PC-3 (cell line): ENCODE results near the gene ZCWPW1. TPM values are rescaled to one million over a fixed set of nuclear protein-coding genes. Genes with fewer than 3 reads are reported as not detected.

Experiments used
- ATAC-seq: fragments of 200-7000 bp; cut with Tn5 transposase; 2 replicates; pipeline ENCODE4 v1.9.1; 2020; ENCODE audit warnings: mild to moderate bottlenecking, moderate library complexity
- BruUV-seq: library from RNA; stranded (reverse); fragments of 400-500 nt; replicated peaks from 2 replicates; lab custom pipeline; 2021; lab: Mats Ljungman, UMichigan
- CTCF ChIA-PET: fragments of 300-600 bp; sonication (Branson Sonifier 250); formaldehyde crosslinking; loops from one replicate; lab custom pipeline; 2022; ENCODE audit warnings: antibody characterized with exemption; lab: Charles Lee
- POLR2A ChIA-PET: fragments of 300-600 bp; sonication (Branson Sonifier 250); formaldehyde crosslinking; loops from one replicate; lab custom pipeline; 2022; ENCODE audit warnings: antibody characterized with exemption; ENCODE audit not compliant: unreplicated experiment; lab: Charles Lee
- DNase-seq: peaks from one replicate; pipeline ENCODE4 v3.0.0-alpha.2; 2015
- H2AFZ ChIP-seq: fragments of 300-600 bp; sonication (generic); 2 replicates; pipeline ENCODE4 v1.6.0; 2016; ENCODE audit warnings: antibody characterized with exemption, low read length
- H3F3A ChIP-seq: fragments of 300-600 bp; sonication (generic); one replicate; pipeline ENCODE4 v1.6.0; 2017; ENCODE audit warnings: antibody characterized with exemption, low read length, control low read depth, mild to moderate bottlenecking; ENCODE audit not compliant: unreplicated experiment
- H3K27ac ChIP-seq: fragments of 300-600 bp; sonication (generic); 2 replicates; pipeline ENCODE4 v1.5.1; 2016; ENCODE audit warnings: mild to moderate bottlenecking, low read length
- H3K27me3 ChIP-seq: fragments of 300-600 bp; sonication (generic); 2 replicates; pipeline ENCODE4 v1.6.1; 2016; ENCODE audit warnings: low read length, mixed read lengths
- H3K36me3 ChIP-seq: fragments of 300-600 bp; sonication (generic); 2 replicates; pipeline ENCODE4 v1.6.1; 2016; ENCODE audit warnings: low read depth, mixed run types, low read length, mixed read lengths
- H3K4me1 ChIP-seq: fragments of 300-600 bp; sonication (generic); 2 replicates; pipeline ENCODE4 v1.5.1; 2016; ENCODE audit warnings: low read length; ENCODE audit not compliant: insufficient read depth
- H3K4me2 ChIP-seq: fragments of 300-600 bp; sonication (generic); 2 replicates; pipeline ENCODE4 v1.6.0; 2016; ENCODE audit warnings: low read length
- H3K4me3 ChIP-seq: fragments of 300-600 bp; sonication (generic); 2 replicates; pipeline ENCODE4 v1.5.1; 2016; ENCODE audit warnings: mild to moderate bottlenecking, low read length, mixed read lengths
- H3K79me2 ChIP-seq: fragments of 300-600 bp; sonication (generic); 2 replicates; pipeline ENCODE4 v1.6.1; 2017; ENCODE audit warnings: low read length, mixed read lengths
- H3K9ac ChIP-seq: fragments of 300-600 bp; sonication (generic); 2 replicates; pipeline ENCODE4 v1.6.0; 2016; ENCODE audit warnings: mild to moderate bottlenecking, low read length
- H3K9me2 ChIP-seq: fragments of 300-600 bp; sonication (generic); replicated peaks from 2 replicates; pipeline ENCODE4 v1.6.1; 2016; ENCODE audit warnings: mixed run types, low read length, mixed read lengths
- H3K9me3 ChIP-seq: fragments of 300-600 bp; sonication (generic); 2 replicates; pipeline ENCODE4 v1.6.1; 2016; ENCODE audit warnings: low read length, mixed read lengths
- H4K20me1 ChIP-seq: fragments of 300-600 bp; sonication (generic); 2 replicates; pipeline ENCODE4 v1.6.1; 2016; ENCODE audit warnings: low read length, mixed read lengths
- EZH2 ChIP-seq: fragments of 300-600 bp; sonication (generic); IDR thresholded peaks from one replicate; pipeline ENCODE4 v1.6.1; 2017; ENCODE audit warnings: antibody characterized with exemption, mild to moderate bottlenecking, low read length; ENCODE audit not compliant: unreplicated experiment
- EZH2phosphoT487 ChIP-seq: fragments of 300-600 bp; sonication (generic); IDR thresholded peaks from 2 replicates; pipeline ENCODE4 v1.6.1; 2018; ENCODE audit warnings: mild to moderate bottlenecking, antibody characterized with exemption, low read length, borderline replicate concordance
- intact Hi-C: fragments of 100-400 bp; cut with micrococcal nuclease; formaldehyde crosslinking; loops from 2 replicates; pipeline ENCODE4 v1.9.0; 2023
- total RNA-seq: library from RNA; depleted of rRNA; stranded (reverse); fragments of >200 nt; gene quantifications from 2 replicates; pipeline ENCODE4 v1.2.3, GENCODE V29; 2014
- TF ChIP-seq, protein P1 (sequence below): fragments of 300-600 bp; sonication (generic); conservative IDR thresholded peaks from 2 replicates; pipeline ENCODE4 v1.5.1; 2017; ENCODE audit warnings: antibody characterized with exemption, low read depth, mild to moderate bottlenecking, low read length

The ZCWPW1 gene
- total RNA-seq, 1 experiment from 2014 or later: 2.2 TPM

DNA sequence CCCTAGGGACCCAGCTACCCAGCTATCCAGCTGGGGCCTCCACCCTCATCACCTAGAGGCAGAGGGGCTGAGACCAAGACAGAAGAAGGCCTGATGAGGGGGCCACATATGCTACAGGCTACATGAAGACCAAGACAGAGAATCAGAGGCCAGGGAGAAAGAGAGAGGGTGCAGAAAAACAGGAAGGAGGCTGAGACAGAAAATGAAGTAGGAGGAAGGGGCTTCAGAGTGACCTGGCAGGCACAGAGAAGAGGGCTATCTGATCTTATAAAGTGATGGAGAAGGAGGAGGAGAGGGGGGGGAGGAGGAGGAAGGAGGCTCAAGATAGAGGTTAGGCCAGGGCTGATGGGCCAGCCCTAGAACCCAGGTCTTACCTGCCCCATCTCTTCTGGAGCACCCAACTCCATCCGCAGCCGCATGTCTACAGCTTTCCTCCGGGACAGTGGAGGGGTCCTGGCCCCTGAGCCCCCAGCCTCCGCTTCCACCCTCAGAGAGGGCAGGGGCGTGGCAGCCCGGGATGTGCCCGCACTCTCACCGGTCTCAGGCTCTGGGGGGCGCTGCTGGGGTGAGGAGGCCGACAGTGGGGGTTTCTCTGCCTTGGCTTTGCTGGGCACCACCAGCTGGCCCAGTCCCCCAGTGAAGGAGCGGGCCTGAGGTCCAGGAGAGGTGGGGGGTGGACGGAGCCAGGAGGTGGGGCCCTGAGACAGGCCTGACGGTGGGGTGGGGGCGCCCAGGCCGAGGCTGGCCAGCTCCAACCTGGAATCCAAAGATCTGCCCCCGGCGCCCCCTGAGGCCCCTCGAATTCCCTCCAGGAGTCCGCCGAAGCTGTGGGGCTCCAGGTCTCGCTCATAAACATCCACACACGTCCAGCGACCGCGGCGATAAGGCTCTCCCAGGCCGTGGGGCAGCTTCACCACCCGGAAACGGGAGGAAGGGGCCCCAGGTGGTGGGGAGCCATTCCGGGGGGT lies 48.7 kb upstream of the ZCWPW1 start:
- DNase-seq (no peak), ATAC-seq (no peak)
- Histone ChIP-seq H2AFZ (no peak overlapping the region), H3K4me1 (peaks cover 5% of the 10 kb centered on the region; the same call in 1 of the 2 replicates), H3K27me3 (no peaks in the 10 kb centered on the region), H3K9ac (peak overlapping the region; percentile 84), H3K79me2 (peaks cover 26% of the 10 kb centered on the region), H3F3A (no peaks in the 10 kb centered on the region), H3K4me2 (peak overlapping the region; percentile 92), H3K27ac (no peak overlapping the region), H3K4me3 (peak overlapping the region; percentile 84), H4K20me1 (no peaks in the 10 kb centered on the region), H3K9me2 (no peaks in the 10 kb centered on the region), H3K9me3 (no peaks in the 10 kb centered on the region), H3K36me3 (no peaks in the 10 kb centered on the region)
- intact Hi-C loops: no loop called here
- BruUV-seq: no TSS peak
- POLR2A ChIA-PET: no interaction called here
- TF ChIP-seq EZH2: no peak
- no peak for TF ChIP-seq EZH2phosphoT487
- TF ChIP-seq, protein P1, sequence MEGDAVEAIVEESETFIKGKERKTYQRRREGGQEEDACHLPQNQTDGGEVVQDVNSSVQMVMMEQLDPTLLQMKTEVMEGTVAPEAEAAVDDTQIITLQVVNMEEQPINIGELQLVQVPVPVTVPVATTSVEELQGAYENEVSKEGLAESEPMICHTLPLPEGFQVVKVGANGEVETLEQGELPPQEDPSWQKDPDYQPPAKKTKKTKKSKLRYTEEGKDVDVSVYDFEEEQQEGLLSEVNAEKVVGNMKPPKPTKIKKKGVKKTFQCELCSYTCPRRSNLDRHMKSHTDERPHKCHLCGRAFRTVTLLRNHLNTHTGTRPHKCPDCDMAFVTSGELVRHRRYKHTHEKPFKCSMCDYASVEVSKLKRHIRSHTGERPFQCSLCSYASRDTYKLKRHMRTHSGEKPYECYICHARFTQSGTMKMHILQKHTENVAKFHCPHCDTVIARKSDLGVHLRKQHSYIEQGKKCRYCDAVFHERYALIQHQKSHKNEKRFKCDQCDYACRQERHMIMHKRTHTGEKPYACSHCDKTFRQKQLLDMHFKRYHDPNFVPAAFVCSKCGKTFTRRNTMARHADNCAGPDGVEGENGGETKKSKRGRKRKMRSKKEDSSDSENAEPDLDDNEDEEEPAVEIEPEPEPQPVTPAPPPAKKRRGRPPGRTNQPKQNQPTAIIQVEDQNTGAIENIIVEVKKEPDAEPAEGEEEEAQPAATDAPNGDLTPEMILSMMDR: peak; percentile 46; the same call in 1 of the 2 replicates
- CTCF ChIA-PET: no interaction called here

DNA sequence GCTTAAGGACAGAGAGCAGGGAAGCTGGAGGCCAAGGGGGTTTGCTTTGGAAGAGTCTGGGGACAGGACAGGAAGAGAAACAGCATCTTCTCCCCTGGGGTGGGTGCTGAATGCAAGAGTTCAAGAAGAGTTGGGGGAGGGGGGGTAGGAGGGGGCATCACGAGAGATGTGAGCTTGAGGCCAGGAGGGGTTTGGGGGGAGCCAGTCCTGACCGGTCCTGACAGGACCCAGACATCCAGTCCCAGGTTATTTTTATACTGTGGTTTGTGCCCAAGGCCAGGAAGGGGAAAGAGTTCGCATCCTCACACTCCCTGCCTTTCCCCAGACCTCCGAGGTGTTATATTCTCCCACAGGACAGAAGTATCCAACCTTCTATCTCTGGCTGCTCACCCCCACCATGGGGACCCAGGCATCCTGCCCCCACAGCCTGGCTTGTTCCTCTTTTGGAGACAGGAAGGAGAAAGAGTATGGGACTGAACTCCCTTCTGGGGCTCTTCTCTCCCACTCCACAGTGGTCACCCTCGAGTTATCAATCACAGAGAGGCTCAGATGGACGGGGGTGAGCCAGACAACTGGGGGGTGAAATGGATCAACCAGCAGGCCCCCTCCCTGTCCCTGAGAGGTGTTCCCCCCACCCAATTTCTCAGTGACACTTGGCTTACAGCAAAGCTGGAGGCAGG lies 47.7 kb upstream of the ZCWPW1 start:
- peak overlapping the region; percentile 92 for H3K4me2 ChIP-seq
- no peaks in the 10 kb centered on the region for H3K9me2 ChIP-seq
- H3K27me3 ChIP-seq: no peaks in the 10 kb centered on the region
- no TSS peak for BruUV-seq
- no peaks in the 10 kb centered on the region for H4K20me1 ChIP-seq
- CTCF ChIA-PET: no interaction called here
- no peak overlapping the region for H3K27ac ChIP-seq
- no peak overlapping the region for H3K4me3 ChIP-seq
- POLR2A ChIA-PET: no interaction called here
- DNase-seq: no peak
- no peak overlapping the region for H3K9ac ChIP-seq
- TF ChIP-seq, protein P1: no peak
- no peak for TF ChIP-seq EZH2phosphoT487
- no peak for TF ChIP-seq EZH2
- H3K4me1 ChIP-seq: peaks cover 5% of the 10 kb centered on the region; the same call in 1 of the 2 replicates
- ATAC-seq: no peak
- no peaks in the 10 kb centered on the region for H3K36me3 ChIP-seq
- H2AFZ ChIP-seq: no peak overlapping the region
- intact Hi-C loops: no loop called here
- no peaks in the 10 kb centered on the region for H3F3A ChIP-seq
- no peaks in the 10 kb centered on the region for H3K9me3 ChIP-seq
- H3K79me2 ChIP-seq: peaks cover 26% of the 10 kb centered on the region
